Activated gamma-delta T cell treated with anti-CD3 and anti-CD28 coated beads, Interleukin-2, amount 50 U/mL, for 16 hours (primary cell): Measurements from ENCODE around the gene GRAP2.

Experiments used
- DNase-seq: peaks from one replicate; pipeline ENCODE4 v3.0.0-alpha.2; 2020; ENCODE audit warnings: low read depth

The GRAP2 gene

GRCh38 chr22:39994566-39995392 is 93.9 kb downstream of the GRAP2 start, which contains the start of gene FAM83F:
Gene FAM83F (plus strand): TSS chr22:39994954. CDS start chr22:39995043, 89 bp downstream.
- no peak for DNase-seq

- DNase-seq = no peak
These were observed 94.7 kb downstream of the GRAP2 start for GRCh38 chr22:39995393-39996252.

GRCh38 chr22:39996732-39997131 is 95.8 kb downstream of the GRAP2 start:
- DNase-seq = no peak

- no peak for DNase-seq
These were observed 96.5 kb downstream of the GRAP2 start for GRCh38 chr22:39997421-39997820.

- no peak for DNase-seq
These were observed 97.2 kb downstream of the GRAP2 start for GRCh38 chr22:39997939-39998726.

GRCh38 chr22:39999144-39999757 is 98.4 kb downstream of the GRAP2 start:
- DNase-seq = no peak

- DNase-seq = no peak
These were observed 99.3 kb downstream of the GRAP2 start for GRCh38 chr22:40000171-40000570.

- DNase-seq = no peak
These were observed 100.2 kb downstream of the GRAP2 start for GRCh38 chr22:40001106-40001505.

GRCh38 chr22:40001800-40002577 is 101.1 kb downstream of the GRAP2 start:
- no peak for DNase-seq

GRCh38 chr22:40002935-40003715 is 102.2 kb downstream of the GRAP2 start:
- DNase-seq = no peak

GRCh38 chr22:40004836-40005235 is 104.0 kb downstream of the GRAP2 start:
- DNase-seq = no peak

GRCh38 chr22:40006641-40007040 is 105.8 kb downstream of the GRAP2 start:
- no peak for DNase-seq

GRCh38 chr22:40007853-40008710 is 107.2 kb downstream of the GRAP2 start:
- no peak for DNase-seq

GRCh38 chr22:40008726-40009291 is 107.9 kb downstream of the GRAP2 start:
- DNase-seq = no peak

GRCh38 chr22:40009292-40009774 is 108.4 kb downstream of the GRAP2 start:
- DNase-seq = no peak

GRCh38 chr22:40009951-40010671 is 109.2 kb downstream of the GRAP2 start:
- DNase-seq = no peak

GRCh38 chr22:40010746-40011145 is 109.9 kb downstream of the GRAP2 start:
- DNase-seq = no peak

- DNase-seq = no peak
These were observed 113.9 kb downstream of the GRAP2 start for GRCh38 chr22:40014667-40015248.
